Measurements from ENCODE around the gene YPEL1.

GRCh38 chr22:21657020-21657359, 78.6 kb downstream of the YPEL1 start:
- TF ChIP-seq CTCF (IDR thresholded peaks at IDR 0.05) (no peak), POLR2A (IDR thresholded peaks at IDR 0.05) (no peak)

Data from esophagus squamous epithelium (tissue), 4 donors.